ENCODE data around the gene PDE4DIP. TPM values are rescaled to one million over a fixed set of nuclear protein-coding genes. Genes with fewer than 3 reads are reported as not detected.
"Not testable (repeated sequence)": the region's sequence is repeated elsewhere in the genome, so short reads cannot be mapped to it uniquely, and the experiment has no call there.

The PDE4DIP gene
- total RNA-seq, 2 experiments from 2014 or later: 25.9 to 40.8 TPM

- H3K36me3 Mint-ChIP-seq; H3K27ac Mint-ChIP-seq; DNase-seq; H3K9me3 Mint-ChIP-seq (ENCODE audit: low read depth); H3K4me3 Mint-ChIP-seq; H3K27me3 Mint-ChIP-seq; ATAC-seq; CTCF ChIA-PET; H3K4me1 Mint-ChIP-seq: not testable (repeated sequence)
Observed at GRCh38 chr1:148958343-148958742, 114.1 kb downstream of the PDE4DIP start.

- CTCF ChIA-PET; H3K4me1 Mint-ChIP-seq; H3K27me3 Mint-ChIP-seq; DNase-seq; H3K4me3 Mint-ChIP-seq; H3K9me3 Mint-ChIP-seq (ENCODE audit: low read depth); ATAC-seq; H3K27ac Mint-ChIP-seq; H3K36me3 Mint-ChIP-seq: not testable (repeated sequence)
Observed at GRCh38 chr1:148960212-148961000, 116.2 kb downstream of the PDE4DIP start.

GRCh38 chr1:148962127-148962857 lies 118.1 kb downstream of the PDE4DIP start:
- H3K4me1 Mint-ChIP-seq; H3K27me3 Mint-ChIP-seq; CTCF ChIA-PET; H3K27ac Mint-ChIP-seq; ATAC-seq; H3K9me3 Mint-ChIP-seq (ENCODE audit: low read depth); H3K4me3 Mint-ChIP-seq; H3K36me3 Mint-ChIP-seq; DNase-seq: not testable (repeated sequence)

- H3K9me3 Mint-ChIP-seq (ENCODE audit: low read depth); H3K36me3 Mint-ChIP-seq; H3K4me1 Mint-ChIP-seq; H3K4me3 Mint-ChIP-seq; H3K27ac Mint-ChIP-seq; CTCF ChIA-PET; DNase-seq; H3K27me3 Mint-ChIP-seq: not testable (repeated sequence)
- ATAC-seq: peak; percentile 78
Observed at GRCh38 chr1:148966084-148966483, 121.9 kb downstream of the PDE4DIP start.

- CTCF ChIA-PET; H3K36me3 Mint-ChIP-seq; ATAC-seq; H3K9me3 Mint-ChIP-seq (ENCODE audit: low read depth); DNase-seq; H3K27ac Mint-ChIP-seq; H3K4me1 Mint-ChIP-seq; H3K4me3 Mint-ChIP-seq; H3K27me3 Mint-ChIP-seq: not testable (repeated sequence)
Observed at GRCh38 chr1:148967580-148967979, 123.4 kb downstream of the PDE4DIP start.

- H3K27ac Mint-ChIP-seq; ATAC-seq; DNase-seq; H3K4me3 Mint-ChIP-seq; CTCF ChIA-PET; H3K27me3 Mint-ChIP-seq; H3K9me3 Mint-ChIP-seq (ENCODE audit: low read depth); H3K36me3 Mint-ChIP-seq; H3K4me1 Mint-ChIP-seq: not testable (repeated sequence)
Observed at GRCh38 chr1:148968682-148969081, 124.5 kb downstream of the PDE4DIP start.

- ATAC-seq; H3K36me3 Mint-ChIP-seq; H3K27me3 Mint-ChIP-seq; DNase-seq; H3K4me3 Mint-ChIP-seq; H3K27ac Mint-ChIP-seq; CTCF ChIA-PET; H3K9me3 Mint-ChIP-seq (ENCODE audit: low read depth); H3K4me1 Mint-ChIP-seq: not testable (repeated sequence)
Observed at GRCh38 chr1:148969126-148969525, 124.9 kb downstream of the PDE4DIP start.

GRCh38 chr1:148975453-148975852 lies 131.2 kb downstream of the PDE4DIP start:
- H3K4me1 Mint-ChIP-seq; H3K9me3 Mint-ChIP-seq (ENCODE audit: low read depth); H3K27me3 Mint-ChIP-seq; CTCF ChIA-PET; DNase-seq: not testable (repeated sequence)
- H3K4me3 Mint-ChIP-seq: peak overlapping the region; percentile 52
- peak; percentile 65 for ATAC-seq
- peaks cover 28% of the 10 kb centered on the region for H3K36me3 Mint-ChIP-seq
- H3K27ac Mint-ChIP-seq: peak overlapping the region; percentile 87

- Mint-ChIP-seq H3K36me3 (peaks cover 32% of the 10 kb centered on the region), H3K27ac (peak overlapping the region; percentile 87)
- DNase-seq; H3K27me3 Mint-ChIP-seq; CTCF ChIA-PET; H3K4me3 Mint-ChIP-seq; H3K4me1 Mint-ChIP-seq; H3K9me3 Mint-ChIP-seq (ENCODE audit: low read depth): not testable (repeated sequence)
- ATAC-seq: peak; percentile 79
Observed at GRCh38 chr1:148975866-148976537, 131.8 kb downstream of the PDE4DIP start.

GRCh38 chr1:148977785-148978184 lies 133.6 kb downstream of the PDE4DIP start:
- H3K27ac Mint-ChIP-seq; H3K4me1 Mint-ChIP-seq; DNase-seq; H3K27me3 Mint-ChIP-seq; ATAC-seq; H3K4me3 Mint-ChIP-seq; CTCF ChIA-PET; H3K9me3 Mint-ChIP-seq (ENCODE audit: low read depth): not testable (repeated sequence)
- H3K36me3 Mint-ChIP-seq: peaks cover 46% of the 10 kb centered on the region

GRCh38 chr1:148989378-148989777 lies 145.2 kb downstream of the PDE4DIP start:
- H3K27me3 Mint-ChIP-seq; ATAC-seq; CTCF ChIA-PET; H3K27ac Mint-ChIP-seq; DNase-seq; H3K36me3 Mint-ChIP-seq; H3K4me1 Mint-ChIP-seq; H3K9me3 Mint-ChIP-seq (ENCODE audit: low read depth); H3K4me3 Mint-ChIP-seq: not testable (repeated sequence)

- CTCF ChIA-PET; H3K9me3 Mint-ChIP-seq (ENCODE audit: low read depth); H3K4me1 Mint-ChIP-seq; H3K4me3 Mint-ChIP-seq; H3K36me3 Mint-ChIP-seq; DNase-seq; H3K27me3 Mint-ChIP-seq; ATAC-seq; H3K27ac Mint-ChIP-seq: not testable (repeated sequence)
Observed at GRCh38 chr1:148990233-148990788, 146.1 kb downstream of the PDE4DIP start.

- H3K9me3 Mint-ChIP-seq (ENCODE audit: low read depth); CTCF ChIA-PET; ATAC-seq: not testable (repeated sequence)
Observed at GRCh38 chr1:148991818-148992217, 147.6 kb downstream of the PDE4DIP start.

More at GRCh38 chr1:148991818-148992217, 147.6 kb downstream of the PDE4DIP start:
- H3K4me1 Mint-ChIP-seq, H3K4me3 Mint-ChIP-seq, H3K27me3 Mint-ChIP-seq, H3K36me3 Mint-ChIP-seq, DNase-seq, H3K27ac Mint-ChIP-seq: not testable (repeated sequence)
